ENCODE measurements around the gene PROSER3.

- no peak for TF ChIP-seq POLR2A (IDR thresholded peaks at IDR 0.05)
- no peak for TF ChIP-seq CTCF (IDR thresholded peaks at IDR 0.05)
These were observed 44.5 kb upstream of the PROSER3 start for GRCh38 chr19:35713506-35713850.

Measured in body of pancreas (tissue), 4 donors.